ENCODE measurements around the gene NAA35. TPM values are rescaled to one million over a fixed set of nuclear protein-coding genes. Genes with fewer than 3 reads are reported as not detected.
"Not testable (repeated sequence)": the region's sequence is repeated elsewhere in the genome, so short reads cannot be mapped to it uniquely, and the experiment has no call there.

NAA35 gene
- 14.9 TPM for polyA plus RNA-seq (2013, experiment 1 of 2; ENCODE audit: insufficient read length)
- 11.8 TPM for polyA plus RNA-seq (2013, experiment 2 of 2; ENCODE audit: insufficient read length)

- peak; percentile 97 for DNase-seq
Observed at GRCh38 chr9:85940832-85941621, at the start of gene NAA35. Gene NAA35, plus strand, starts transcription at chr9:85941146. Its CDS starts 1,014 bp downstream, at chr9:85942160.

DNA sequence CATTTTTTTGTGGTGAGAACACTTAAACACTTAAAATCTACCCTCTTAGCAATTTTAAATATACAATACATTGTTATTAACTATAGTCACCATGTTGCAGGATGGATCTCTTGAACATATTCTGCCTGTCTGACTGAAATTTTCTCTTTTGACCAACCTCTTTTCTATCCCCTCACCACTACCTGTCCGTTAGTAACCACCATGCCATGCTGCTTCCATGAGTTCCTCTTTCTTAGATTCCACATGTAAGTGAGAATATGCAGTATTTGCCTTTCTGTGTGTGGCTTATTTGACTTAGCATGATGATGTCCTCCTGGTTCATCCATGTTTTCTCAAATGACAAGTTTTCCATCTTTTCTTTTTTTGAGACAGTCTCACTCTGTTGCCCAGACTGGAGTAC lies 48.5 kb upstream of the NAA35 start:
- DNase-seq, result no peak

DNA sequence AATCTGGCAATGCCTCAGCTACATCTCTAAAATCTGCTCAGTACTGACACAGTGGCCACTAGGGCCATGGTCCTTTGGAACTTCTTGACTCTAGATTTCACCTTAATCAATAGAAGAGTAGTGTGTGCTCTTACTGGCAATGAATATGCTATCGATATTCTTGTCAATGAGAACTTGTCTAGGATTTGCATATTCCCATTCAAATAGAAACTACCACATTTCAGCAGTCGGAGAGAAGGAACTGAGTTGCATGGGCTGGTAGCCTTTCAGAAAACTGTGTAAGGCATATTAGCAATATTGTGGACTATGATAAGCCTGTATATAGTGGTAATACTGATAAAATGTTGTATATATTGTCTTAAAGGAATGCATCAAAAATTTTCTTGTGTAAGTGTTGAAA lies 45.3 kb upstream of the NAA35 start:
- no peak for DNase-seq

DNA sequence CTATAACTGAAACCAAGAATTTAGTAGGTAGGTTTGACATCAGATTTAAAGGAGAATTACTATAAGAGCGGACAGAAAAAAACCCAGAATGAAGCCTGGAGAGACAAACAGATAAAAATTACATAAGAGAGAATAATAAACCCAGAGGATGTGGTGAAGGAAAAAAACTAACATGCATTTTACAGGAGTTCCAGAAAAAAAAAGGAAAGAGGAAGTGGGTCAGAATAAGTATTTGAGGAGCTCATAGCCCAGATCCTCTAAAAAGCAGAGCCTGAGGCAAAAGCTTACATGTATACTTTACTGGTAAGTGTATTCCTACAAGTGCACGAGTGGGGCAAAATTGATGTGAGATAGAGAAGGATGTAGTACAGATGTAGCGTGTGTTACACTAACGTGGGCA lies 43.1 kb upstream of the NAA35 start:
- no peak for DNase-seq

GRCh38 chr9:85898332-85898731 lies 42.6 kb upstream of the NAA35 start:
- DNase-seq, result no peak

GRCh38 chr9:85899388-85899787 lies 41.6 kb upstream of the NAA35 start:
- no peak for DNase-seq

- peak; percentile 8 for DNase-seq
Observed at GRCh38 chr9:85900504-85901201, 40.3 kb upstream of the NAA35 start.

DNA sequence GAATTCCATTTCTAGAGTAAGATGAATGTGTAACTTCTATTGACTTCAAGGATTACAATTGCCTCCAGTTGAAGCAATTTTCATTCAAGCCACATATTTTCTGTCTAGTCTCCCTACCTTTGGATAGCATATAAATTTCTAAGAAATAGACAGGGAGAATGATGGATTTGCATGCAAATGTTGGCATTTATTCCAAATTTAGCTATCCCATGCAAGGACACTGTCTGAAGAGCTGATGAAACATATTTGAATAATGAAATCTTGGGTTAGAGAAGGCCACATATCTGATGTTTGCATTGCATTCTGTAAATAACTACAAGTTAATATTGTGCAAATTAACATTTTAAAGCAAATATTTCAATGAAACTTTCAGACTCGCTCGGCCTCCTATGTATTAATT lies 36.0 kb upstream of the NAA35 start:
- DNase-seq, result no peak

GRCh38 chr9:85905957-85906356 lies 35.0 kb upstream of the NAA35 start:
- DNase-seq, result no peak

GRCh38 chr9:85909390-85909789 lies 31.6 kb upstream of the NAA35 start:
- DNase-seq, result no peak

- no peak for DNase-seq
Observed at GRCh38 chr9:85914108-85914507, 26.8 kb upstream of the NAA35 start.

GRCh38 chr9:85917756-85918155 lies 23.2 kb upstream of the NAA35 start:
- DNase-seq, result no peak

GRCh38 chr9:85925493-85925892 lies 15.5 kb upstream of the NAA35 start:
- no peak for DNase-seq

GRCh38 chr9:85927076-85927475 lies 13.9 kb upstream of the NAA35 start:
- DNase-seq, result no peak

DNA sequence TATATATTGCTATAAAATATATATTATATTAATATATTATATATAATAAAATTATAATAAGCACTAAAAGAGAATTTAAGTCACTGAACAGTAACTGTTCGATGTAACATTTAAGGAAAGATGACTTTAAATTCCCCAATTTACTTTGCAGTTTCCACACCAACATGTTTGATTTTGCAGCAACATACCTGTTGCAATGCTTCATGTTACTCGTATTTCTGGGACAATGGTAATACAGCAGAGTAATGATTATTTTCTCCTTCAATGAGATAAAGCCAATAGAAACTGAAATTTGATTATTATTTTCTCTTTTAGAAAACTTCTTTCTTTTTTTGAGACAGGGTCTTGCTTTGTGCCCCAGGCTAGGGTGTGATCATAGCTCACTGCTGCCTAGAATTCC lies 9.5 kb upstream of the NAA35 start:
- DNase-seq, result no peak

DNA sequence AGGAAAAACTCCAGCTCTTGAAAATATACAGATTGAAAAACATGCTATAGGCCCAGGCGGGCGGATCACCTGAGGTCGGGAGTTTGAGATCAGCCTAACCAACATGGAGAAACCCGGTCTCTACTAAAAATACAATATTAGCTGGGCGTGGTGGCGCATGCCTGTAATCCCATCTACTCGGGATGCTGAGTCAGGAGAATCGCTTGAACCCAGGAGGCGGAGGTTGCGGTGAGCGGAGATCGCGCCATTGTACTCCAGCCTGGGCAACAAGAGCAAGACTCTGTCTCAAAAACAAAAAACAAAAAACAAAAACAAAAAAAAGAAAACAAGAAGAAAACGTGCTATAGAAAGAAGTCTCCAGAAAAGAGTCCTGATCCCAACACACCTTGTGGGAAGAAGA lies 5.0 kb upstream of the NAA35 start:
- DNase-seq, result not testable (repeated sequence)

- DNase-seq, result no peak
Observed at GRCh38 chr9:85940275-85940831, 593 bp upstream of the NAA35 start.

DNA sequence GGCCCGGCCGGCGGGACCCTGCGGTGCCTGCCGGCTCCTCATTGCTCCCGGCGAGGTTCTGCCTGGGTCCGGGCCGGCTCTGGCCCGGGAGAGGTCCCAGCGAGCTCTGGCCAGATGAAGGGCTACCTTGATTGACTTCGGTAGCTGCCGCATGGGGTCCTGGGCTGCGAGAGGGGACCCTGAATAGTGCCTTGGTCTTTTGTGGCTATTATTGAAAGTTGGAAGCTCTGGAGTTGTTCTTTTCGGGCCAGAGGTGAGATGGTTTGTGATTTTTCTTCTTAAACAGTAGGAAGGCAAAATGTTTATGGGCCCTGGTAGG lies 635 bp downstream of the NAA35 start:
- no peak for DNase-seq

GRCh38 chr9:85941966-85942912 lies 1.3 kb downstream of the NAA35 start:
- DNase-seq, result no peak

DNA sequence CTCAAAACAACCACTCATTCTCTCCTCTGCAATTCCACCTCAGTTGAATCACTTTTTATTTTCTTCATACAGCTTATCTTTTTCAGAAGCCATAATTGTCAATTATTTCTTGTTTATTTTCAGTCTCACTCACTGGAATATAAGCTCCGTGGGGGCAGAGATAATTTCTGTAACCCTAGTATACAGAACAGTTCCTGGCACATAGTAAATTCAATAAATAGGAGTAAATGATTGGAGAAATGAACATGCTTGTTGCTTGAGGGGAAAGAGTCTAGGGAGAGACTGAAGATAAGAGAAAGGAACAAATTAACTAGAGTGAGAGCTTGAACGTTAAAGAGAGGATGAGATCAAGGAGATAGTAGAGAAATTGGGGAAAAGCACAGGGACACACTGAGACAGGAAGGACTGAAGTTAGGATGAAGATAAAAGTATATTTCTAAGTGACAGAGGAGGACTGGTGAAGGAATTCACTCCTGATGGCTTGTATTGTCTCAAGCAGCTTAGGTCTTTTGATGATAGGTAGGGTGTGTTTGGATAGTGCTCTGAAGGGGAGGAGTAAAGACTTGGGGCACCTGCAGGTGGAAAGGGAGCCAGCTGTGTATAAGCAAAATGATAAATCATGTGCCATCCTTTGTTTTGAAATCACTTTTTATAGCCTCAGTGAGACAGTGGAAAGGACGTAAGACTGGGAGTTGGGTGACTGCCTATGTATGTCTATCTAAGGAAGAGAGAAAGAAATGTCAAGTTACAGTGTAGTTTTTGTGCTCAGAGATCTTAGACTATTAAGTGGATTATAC lies 2.2 kb downstream of the NAA35 start:
- DNase-seq, result no peak

DNA sequence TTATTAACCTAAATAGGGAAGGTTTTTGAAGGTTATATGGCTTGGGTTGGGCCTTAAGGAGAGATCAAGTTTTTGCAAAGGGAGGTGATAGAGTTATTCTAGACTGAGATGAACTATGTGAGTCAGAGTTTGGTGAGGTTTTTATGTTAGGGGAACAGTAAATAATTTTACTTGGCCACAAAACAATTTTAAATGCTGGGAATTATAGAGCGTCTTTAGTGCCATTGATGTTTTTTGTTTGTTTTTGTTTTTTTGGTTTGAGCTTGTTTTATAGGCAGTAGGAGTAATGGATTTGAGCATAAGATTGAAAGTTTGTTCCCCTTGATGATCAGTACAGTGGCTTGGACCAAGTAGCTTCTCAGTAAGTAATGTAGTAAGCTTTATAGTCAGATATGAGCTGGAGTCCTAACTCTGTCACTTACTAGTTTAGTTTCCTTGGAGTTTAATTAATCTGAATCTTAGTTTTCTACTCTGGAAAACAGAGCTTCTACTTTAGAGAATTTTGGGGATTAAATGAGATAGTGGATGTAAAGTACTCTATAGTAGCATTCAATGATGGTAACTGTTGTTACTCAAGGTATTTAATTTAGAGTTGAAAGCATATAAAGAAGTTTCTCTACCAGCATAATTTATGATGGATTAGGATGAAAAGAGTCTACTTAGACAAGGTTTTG lies 2.9 kb downstream of the NAA35 start:
- no peak for DNase-seq
